Neural cell (in vitro differentiated cells): ENCODE data around the gene RPL18. TPM values are rescaled to one million over a fixed set of nuclear protein-coding genes. Genes with fewer than 3 reads are reported as not detected.

Experiments used
- H2AFZ ChIP-seq: fragments of 200-600, 300-800 bp; sonication (generic), shearing (Covaris generic); 2 replicates; pipeline ENCODE4 v1.6.0; 2014; ENCODE audit warnings: low read depth, mild to moderate bottlenecking, antibody characterized with exemption, low read length, moderate library complexity
- H3F3A ChIP-seq: fragments of 200-600 bp; shearing (Covaris generic); 2 replicates; pipeline ENCODE4 v1.6.1; 2016; ENCODE audit warnings: mild to moderate bottlenecking, moderate library complexity, mixed read lengths, antibody characterized with exemption, low read length; ENCODE audit not compliant: insufficient read depth, poor library complexity, severe bottlenecking
- H3K27ac ChIP-seq: fragments of 200-600, 300-800 bp; sonication (generic), shearing (Covaris generic); 2 replicates; pipeline ENCODE4 v1.5.1; 2014; ENCODE audit warnings: mild to moderate bottlenecking, low read length, moderate library complexity
- H3K27me3 ChIP-seq: fragments of 300-800, 200-600 bp; sonication (generic), shearing (Covaris generic); 2 replicates; pipeline ENCODE4 v1.6.0; 2014; ENCODE audit warnings: mild to moderate bottlenecking, low read depth, low read length, moderate library complexity; ENCODE audit not compliant: insufficient read depth
- H3K36me3 ChIP-seq: fragments of 300-800, 200-600 bp; sonication (generic), shearing (Covaris generic); 2 replicates; pipeline ENCODE4 v1.5.1; 2014; ENCODE audit warnings: mild to moderate bottlenecking, antibody characterized with exemption, low read length, moderate library complexity; ENCODE audit not compliant: insufficient read depth
- H3K4me2 ChIP-seq: fragments of 300-800, 200-600 bp; sonication (generic), shearing (Covaris generic); 2 replicates; pipeline ENCODE4 v1.6.0; 2014; ENCODE audit warnings: mild to moderate bottlenecking, low read length
- H3K4me3 ChIP-seq: fragments of 300-800, 200-600 bp; sonication (generic), shearing (Covaris generic); 2 replicates; pipeline ENCODE4 v1.5.1; 2014; ENCODE audit warnings: mild to moderate bottlenecking, low read length, moderate library complexity
- H3K79me2 ChIP-seq: fragments of 200-600 bp; shearing (Covaris generic); replicated peaks from 2 replicates; pipeline ENCODE4 v1.6.0; 2014; ENCODE audit warnings: mild to moderate bottlenecking, low read length, moderate library complexity; ENCODE audit not compliant: insufficient read depth
- H3K9ac ChIP-seq: fragments of 300-800, 200-600 bp; sonication (generic), shearing (Covaris generic); 2 replicates; pipeline ENCODE4 v1.6.1; 2016; ENCODE audit warnings: mild to moderate bottlenecking, low read length, mixed read lengths
- H3K9me2 ChIP-seq: fragments of 200-600 bp; shearing (Covaris generic); 2 replicates; pipeline ENCODE4 v1.6.1; 2016; ENCODE audit warnings: mild to moderate bottlenecking, low read length, mixed read lengths; ENCODE audit not compliant: insufficient read depth
- H3K9me3 ChIP-seq: fragments of 200-600, 300-800 bp; sonication (generic), shearing (Covaris generic); 2 replicates; pipeline ENCODE4 v1.6.1; 2016; ENCODE audit warnings: mild to moderate bottlenecking, mixed run types, low read length, moderate library complexity, mixed read lengths
- H4K20me1 ChIP-seq: fragments of 200-600 bp; shearing (Covaris generic); 2 replicates; pipeline ENCODE4 v1.6.1; 2016; ENCODE audit warnings: mild to moderate bottlenecking, mixed run types; ENCODE audit not compliant: insufficient read depth
- EP300 ChIP-seq: fragments of 450-650 bp; conservative IDR thresholded peaks from 2 replicates; pipeline ENCODE4 v1.6.1; 2014; ENCODE audit warnings: antibody characterized with exemption, mild to moderate bottlenecking, moderate library complexity; ENCODE audit not compliant: poor library complexity, severe bottlenecking
- EZH2 ChIP-seq: fragments of 200-600, 300-800 bp; shearing (Covaris generic), sonication (generic); IDR thresholded peaks from 2 replicates; pipeline ENCODE4 v1.6.1; 2014; ENCODE audit warnings: antibody characterized with exemption, low read length, borderline replicate concordance, mild to moderate bottlenecking; ENCODE audit not compliant: insufficient read depth, poor library complexity, severe bottlenecking
- MXI1 ChIP-seq: fragments of 450-650 bp; conservative IDR thresholded peaks from 2 replicates; pipeline ENCODE4 v1.6.1; 2014; ENCODE audit warnings: antibody characterized with exemption, mild to moderate bottlenecking; ENCODE audit not compliant: poor library complexity, severe bottlenecking
- POLR2AphosphoS5 ChIP-seq: IDR thresholded peaks from 2 replicates; pipeline ENCODE4 v1.6.1; 2012
- RAD21 ChIP-seq: fragments of 450-650 bp; conservative IDR thresholded peaks from 2 replicates; pipeline ENCODE4 v1.6.1; 2014; ENCODE audit warnings: antibody characterized with exemption, mild to moderate bottlenecking, moderate library complexity
- SMC3 ChIP-seq: fragments of 450-650 bp; conservative IDR thresholded peaks from 2 replicates; pipeline ENCODE4 v1.6.1; 2014; ENCODE audit warnings: antibody characterized with exemption, mild to moderate bottlenecking, moderate library complexity; ENCODE audit not compliant: poor library complexity
- TAF1 ChIP-seq: IDR thresholded peaks from 2 replicates; pipeline ENCODE4 v1.6.1; 2012; ENCODE audit warnings: low read depth
- polyA plus RNA-seq: library from polyadenylated mRNA; depleted of rRNA; stranded (reverse); fragments of >200 nt; gene quantifications from 2 replicates; pipeline ENCODE4 v1.2.3, GENCODE V29; 2014
- TF ChIP-seq, protein P1 (sequence below): IDR thresholded peaks from 2 replicates; pipeline ENCODE4 v1.6.1; 2012; ENCODE audit warnings: borderline replicate concordance
- TF ChIP-seq, protein P2 (sequence below): fragments of 450-650 bp; IDR thresholded peaks from 2 replicates; pipeline ENCODE4 v1.5.1; 2014; ENCODE audit warnings: antibody characterized with exemption, mild to moderate bottlenecking, moderate library complexity; ENCODE audit not compliant: poor library complexity, severe bottlenecking

RPL18 gene
- polyA plus RNA-seq, 1 donor from 2014 or later = 2,102 TPM

DNA sequence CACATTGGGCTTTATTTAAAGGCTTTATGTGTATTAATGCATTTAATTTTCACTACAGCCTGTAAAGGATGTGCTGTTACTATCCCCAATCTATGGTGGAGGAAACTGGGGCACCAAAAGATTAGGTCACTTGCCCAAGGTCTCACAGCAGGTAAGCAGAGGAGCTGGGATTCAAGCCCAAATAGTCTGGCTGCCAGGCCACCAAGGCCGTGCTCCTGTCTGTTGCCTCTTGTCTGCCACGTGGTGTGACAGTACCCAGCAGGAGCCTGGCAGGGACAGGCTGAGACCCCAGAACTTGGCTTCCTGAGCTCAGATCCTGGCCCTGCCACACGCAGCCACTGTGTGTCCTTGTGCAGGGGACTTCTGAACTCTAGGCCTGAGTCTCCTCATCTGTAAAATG lies 49.4 kb upstream of the RPL18 start:
- H3K4me3 ChIP-seq = no peak overlapping the region
- no peak overlapping the region for H3K9ac ChIP-seq
- no peak overlapping the region for H3K27ac ChIP-seq
- no peaks in the 10 kb centered on the region for H3K36me3 ChIP-seq
- no peak overlapping the region for H2AFZ ChIP-seq
- H4K20me1 ChIP-seq = no peaks in the 10 kb centered on the region
- H3K4me2 ChIP-seq = no peak overlapping the region
- no peaks in the 10 kb centered on the region for H3K79me2 ChIP-seq
- TF ChIP-seq EZH2 = no peak
- no peak for TF ChIP-seq EP300
- TF ChIP-seq SMC3 = no peak
- no peak for TF ChIP-seq POLR2AphosphoS5
- no peak for TF ChIP-seq TAF1
- TF ChIP-seq MXI1 = no peak
- no peak for TF ChIP-seq RAD21
- TF ChIP-seq, protein P1, sequence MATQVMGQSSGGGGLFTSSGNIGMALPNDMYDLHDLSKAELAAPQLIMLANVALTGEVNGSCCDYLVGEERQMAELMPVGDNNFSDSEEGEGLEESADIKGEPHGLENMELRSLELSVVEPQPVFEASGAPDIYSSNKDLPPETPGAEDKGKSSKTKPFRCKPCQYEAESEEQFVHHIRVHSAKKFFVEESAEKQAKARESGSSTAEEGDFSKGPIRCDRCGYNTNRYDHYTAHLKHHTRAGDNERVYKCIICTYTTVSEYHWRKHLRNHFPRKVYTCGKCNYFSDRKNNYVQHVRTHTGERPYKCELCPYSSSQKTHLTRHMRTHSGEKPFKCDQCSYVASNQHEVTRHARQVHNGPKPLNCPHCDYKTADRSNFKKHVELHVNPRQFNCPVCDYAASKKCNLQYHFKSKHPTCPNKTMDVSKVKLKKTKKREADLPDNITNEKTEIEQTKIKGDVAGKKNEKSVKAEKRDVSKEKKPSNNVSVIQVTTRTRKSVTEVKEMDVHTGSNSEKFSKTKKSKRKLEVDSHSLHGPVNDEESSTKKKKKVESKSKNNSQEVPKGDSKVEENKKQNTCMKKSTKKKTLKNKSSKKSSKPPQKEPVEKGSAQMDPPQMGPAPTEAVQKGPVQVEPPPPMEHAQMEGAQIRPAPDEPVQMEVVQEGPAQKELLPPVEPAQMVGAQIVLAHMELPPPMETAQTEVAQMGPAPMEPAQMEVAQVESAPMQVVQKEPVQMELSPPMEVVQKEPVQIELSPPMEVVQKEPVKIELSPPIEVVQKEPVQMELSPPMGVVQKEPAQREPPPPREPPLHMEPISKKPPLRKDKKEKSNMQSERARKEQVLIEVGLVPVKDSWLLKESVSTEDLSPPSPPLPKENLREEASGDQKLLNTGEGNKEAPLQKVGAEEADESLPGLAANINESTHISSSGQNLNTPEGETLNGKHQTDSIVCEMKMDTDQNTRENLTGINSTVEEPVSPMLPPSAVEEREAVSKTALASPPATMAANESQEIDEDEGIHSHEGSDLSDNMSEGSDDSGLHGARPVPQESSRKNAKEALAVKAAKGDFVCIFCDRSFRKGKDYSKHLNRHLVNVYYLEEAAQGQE = no peak
- TF ChIP-seq, protein P2, sequence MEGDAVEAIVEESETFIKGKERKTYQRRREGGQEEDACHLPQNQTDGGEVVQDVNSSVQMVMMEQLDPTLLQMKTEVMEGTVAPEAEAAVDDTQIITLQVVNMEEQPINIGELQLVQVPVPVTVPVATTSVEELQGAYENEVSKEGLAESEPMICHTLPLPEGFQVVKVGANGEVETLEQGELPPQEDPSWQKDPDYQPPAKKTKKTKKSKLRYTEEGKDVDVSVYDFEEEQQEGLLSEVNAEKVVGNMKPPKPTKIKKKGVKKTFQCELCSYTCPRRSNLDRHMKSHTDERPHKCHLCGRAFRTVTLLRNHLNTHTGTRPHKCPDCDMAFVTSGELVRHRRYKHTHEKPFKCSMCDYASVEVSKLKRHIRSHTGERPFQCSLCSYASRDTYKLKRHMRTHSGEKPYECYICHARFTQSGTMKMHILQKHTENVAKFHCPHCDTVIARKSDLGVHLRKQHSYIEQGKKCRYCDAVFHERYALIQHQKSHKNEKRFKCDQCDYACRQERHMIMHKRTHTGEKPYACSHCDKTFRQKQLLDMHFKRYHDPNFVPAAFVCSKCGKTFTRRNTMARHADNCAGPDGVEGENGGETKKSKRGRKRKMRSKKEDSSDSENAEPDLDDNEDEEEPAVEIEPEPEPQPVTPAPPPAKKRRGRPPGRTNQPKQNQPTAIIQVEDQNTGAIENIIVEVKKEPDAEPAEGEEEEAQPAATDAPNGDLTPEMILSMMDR = no peak
- H3K9me3 ChIP-seq = no peaks in the 10 kb centered on the region
- H3F3A ChIP-seq = no peaks in the 10 kb centered on the region
- no peaks in the 10 kb centered on the region for H3K9me2 ChIP-seq
- no peaks in the 10 kb centered on the region for H3K27me3 ChIP-seq

DNA sequence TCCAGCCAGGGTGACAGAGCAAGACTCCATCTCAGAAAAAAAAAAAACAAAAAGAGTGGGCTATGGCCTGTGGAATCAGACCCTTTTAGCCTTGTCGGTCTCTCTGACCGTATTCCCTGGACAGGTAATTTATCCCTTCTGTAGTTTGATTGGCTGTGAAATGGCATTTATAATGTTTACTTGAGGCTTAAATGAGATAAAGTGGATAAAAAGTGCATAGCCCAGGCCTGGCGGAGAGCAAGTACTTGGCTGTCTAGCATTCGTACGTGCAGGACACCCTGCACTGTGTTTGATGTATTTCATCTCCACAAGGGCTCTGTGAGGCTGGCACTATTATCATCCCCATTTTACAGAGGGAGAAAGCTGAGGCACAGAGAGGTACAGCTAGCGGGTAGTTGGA lies 46.8 kb upstream of the RPL18 start:
- H3K9me3 ChIP-seq = no peaks in the 10 kb centered on the region
- H3K36me3 ChIP-seq = no peaks in the 10 kb centered on the region
- H3K9ac ChIP-seq = no peak overlapping the region

More for the DNA sequence above, 46.8 kb upstream of the RPL18 start:
- no peak overlapping the region for H3K27ac ChIP-seq
- no peak overlapping the region for H2AFZ ChIP-seq
- no peaks in the 10 kb centered on the region for H3F3A ChIP-seq
- no peaks in the 10 kb centered on the region for H3K79me2 ChIP-seq
- TF ChIP-seq POLR2AphosphoS5 (no peak), SMC3 (no peak), EZH2 (no peak), EP300 (no peak), MXI1 (no peak), RAD21 (no peak), TAF1 (no peak)
- TF ChIP-seq, protein P2 = no peak
- TF ChIP-seq, protein P1 = no peak
- no peaks in the 10 kb centered on the region for H4K20me1 ChIP-seq
- H3K4me2 ChIP-seq = no peak overlapping the region
- H3K27me3 ChIP-seq = no peaks in the 10 kb centered on the region
- no peak overlapping the region for H3K4me3 ChIP-seq
- H3K9me2 ChIP-seq = no peaks in the 10 kb centered on the region
